Fibroblast of lung (primary cell): ENCODE data around the gene TMEM184B.

ENCODE experiments used
- CTCF ChIP-seq, 2 donors: IDR thresholded peaks in 1 of 2; conservative IDR thresholded peaks in 1 of 2; 1 replicate in 1 of 2; 2 replicates in 1 of 2; pipeline ENCODE4 v1.5.1; 2011 to 2012; ENCODE audit warnings: low read length in 2 of 2, control low read depth in 1 of 2, inconsistent platforms in 1 of 2, low read depth in 1 of 2, mild to moderate bottlenecking in 1 of 2
- EZH2 ChIP-seq: IDR thresholded peaks from 2 replicates; pipeline ENCODE4 v1.5.1; 2012; ENCODE audit warnings: low read length, control low read depth, mild to moderate bottlenecking; ENCODE audit errors: missing control alignments

GRCh38 chr22:38186429-38186828 lies 86.4 kb downstream of the TMEM184B start:
- TF ChIP-seq CTCF (conservative IDR thresholded peaks at IDR 0.05 in 1 of 2, IDR thresholded peaks at IDR 0.05 in 1 of 2; ENCODE audit: low read depth in 1 of 2, low read length in 2 of 2) (no peak), EZH2 (no peak)
